PC-9 (cell line): ENCODE measurements around the gene DNAJC11. TPM values are rescaled to one million over a fixed set of nuclear protein-coding genes. Genes with fewer than 3 reads are reported as not detected.

Experiments used
- BruUV-seq: library from RNA; stranded (reverse); fragments of 400-500 nt; replicated peaks from 2 replicates; lab custom pipeline; 2021; lab: Mats Ljungman, UMichigan
- CTCF ChIA-PET: fragments of 300-600 bp; sonication (Branson Sonifier 250); formaldehyde crosslinking; loops from one replicate; lab custom pipeline; 2022; ENCODE audit warnings: antibody characterized with exemption; lab: Charles Lee
- POLR2A ChIA-PET: fragments of 300-600 bp; sonication (Branson Sonifier 250); formaldehyde crosslinking; loops from one replicate; lab custom pipeline; 2022; ENCODE audit warnings: antibody characterized with exemption; ENCODE audit not compliant: unreplicated experiment; lab: Charles Lee
- DNase-seq, 2 experiments: peaks; one replicate each; pipeline versions ENCODE4 v3.0.0 to v3.0.0-alpha.2; 2015 to 2022; ENCODE audit warnings: mixed read lengths in 1 of 2
- H2AFZ ChIP-seq: fragments of 200-600 bp; sonication (generic); 2 replicates; pipeline ENCODE4 v1.8.1; 2017; ENCODE audit warnings: antibody characterized with exemption
- H3F3A ChIP-seq: fragments of 200-600 bp; sonication (generic); 2 replicates; pipeline ENCODE4 v1.8.1; 2017; ENCODE audit warnings: antibody characterized with exemption, mild to moderate bottlenecking, low read depth; ENCODE audit not compliant: insufficient read depth
- H3K27ac ChIP-seq: fragments of 200-600 bp; sonication (generic); 2 replicates; pipeline ENCODE4 v1.6.1; 2016; ENCODE audit warnings: mixed run types
- H3K27me3 ChIP-seq: fragments of 200-600 bp; sonication (generic); 2 replicates; pipeline ENCODE4 v1.6.1; 2016; ENCODE audit warnings: low read depth, mixed run types; ENCODE audit not compliant: insufficient read depth
- H3K36me3 ChIP-seq: fragments of 200-600 bp; sonication (generic); 2 replicates; pipeline ENCODE4 v1.6.1; 2016; ENCODE audit warnings: low read depth, mixed run types
- H3K4me1 ChIP-seq: fragments of 200-600 bp; sonication (generic); replicated peaks from 2 replicates; pipeline ENCODE4 v1.6.1; 2016; ENCODE audit warnings: mixed run types; ENCODE audit not compliant: insufficient read depth
- H3K4me2 ChIP-seq: fragments of 200-600 bp; sonication (generic); 2 replicates; pipeline ENCODE4 v1.6.1; 2017; ENCODE audit warnings: mixed run types
- H3K4me3 ChIP-seq: fragments of 200-600 bp; sonication (generic); 2 replicates; pipeline ENCODE4 v1.6.1; 2016; ENCODE audit warnings: mixed run types
- H3K79me2 ChIP-seq: fragments of 200-600 bp; sonication (generic); 2 replicates; pipeline ENCODE4 v1.6.1; 2017; ENCODE audit warnings: low read depth, mixed run types
- H3K9me2 ChIP-seq: fragments of 200-600 bp; sonication (generic); 2 replicates; pipeline ENCODE4 v1.8.1; 2017; ENCODE audit warnings: mild to moderate bottlenecking; ENCODE audit not compliant: insufficient read depth
- H3K9me3 ChIP-seq: fragments of 200-600 bp; sonication (generic); 2 replicates; pipeline ENCODE4 v1.8.1; 2016; ENCODE audit warnings: low read depth; ENCODE audit not compliant: insufficient read depth
- H4K20me1 ChIP-seq: fragments of 200-600 bp; sonication (generic); 2 replicates; pipeline ENCODE4 v1.8.1; 2017; ENCODE audit not compliant: insufficient read depth
- CTCF ChIP-seq: fragments of 200-600 bp; sonication (generic); conservative IDR thresholded peaks from 2 replicates; pipeline ENCODE4 v1.6.1; 2017; ENCODE audit warnings: mixed run types, antibody characterized with exemption, mild to moderate bottlenecking, moderate library complexity
- EZH2 ChIP-seq: fragments of 200-600 bp; sonication (generic); IDR thresholded peaks from 2 replicates; pipeline ENCODE4 v1.8.0; 2017; ENCODE audit warnings: antibody characterized with exemption, low read depth
- intact Hi-C: fragments of 100-400 bp; cut with micrococcal nuclease; formaldehyde crosslinking; loops from one replicate; pipeline ENCODE4 v1.10.0; 2022; ENCODE audit not compliant: unreplicated experiment
- total RNA-seq: library from RNA; stranded (reverse); gene quantifications from 2 replicates; pipeline ENCODE4 v1.2.3, GENCODE V29; 2021

The DNAJC11 gene
- total RNA-seq, 1 experiment from 2014 or later, result 52.8 TPM

GRCh38 chr1:6592865-6593593 lies 108.6 kb downstream of the DNAJC11 start:
- no peaks in the 10 kb centered on the region; the same call in 1 of the 2 replicates for H4K20me1 ChIP-seq
- H3K36me3 ChIP-seq, result no peaks in the 10 kb centered on the region
- intact Hi-C loops, result no loop called here
- no peaks in the 10 kb centered on the region for H3K27me3 ChIP-seq
- no peaks in the 10 kb centered on the region for H3K9me3 ChIP-seq
- no TSS peak for BruUV-seq
- no peak for DNase-seq
- no peak overlapping the region for H3K4me3 ChIP-seq
- H3K27ac ChIP-seq, result no peak overlapping the region
- H3K4me2 ChIP-seq, result no peak overlapping the region
- no peaks in the 10 kb centered on the region for H3K4me1 ChIP-seq
- no peaks in the 10 kb centered on the region for H3K9me2 ChIP-seq
- no peak for TF ChIP-seq EZH2
- TF ChIP-seq CTCF, result no peak
- no peaks in the 10 kb centered on the region; the same call in 1 of the 2 replicates for H3F3A ChIP-seq
- H3K79me2 ChIP-seq, result peaks cover 16% of the 10 kb centered on the region; the same call in 1 of the 2 replicates
- H2AFZ ChIP-seq, result no peak overlapping the region
- POLR2A ChIA-PET, result interaction anchor here (0.6 kb wide), 1 partner anchor 13 kb away, joined by 8 read pairs; the partner anchor contains the start of gene ZBTB48
- CTCF ChIA-PET, result no interaction called here

GRCh38 chr1:6592441-6592840 lies 109.2 kb downstream of the DNAJC11 start:
- no peaks in the 10 kb centered on the region for H3K9me3 ChIP-seq
- H3K9me2 ChIP-seq, result no peaks in the 10 kb centered on the region
- H3K27ac ChIP-seq, result no peak overlapping the region
- ChIA-PET CTCF (no interaction called here), POLR2A (interaction anchor here (0.6 kb wide), 1 partner anchor 13 kb away, joined by 8 read pairs; the partner anchor contains the start of gene ZBTB48)
- H3K4me3 ChIP-seq, result no peak overlapping the region
- intact Hi-C loops, result no loop called here
- H3K27me3 ChIP-seq, result no peaks in the 10 kb centered on the region
- no peak overlapping the region for H3K4me2 ChIP-seq
- H3K79me2 ChIP-seq, result peaks cover 10% of the 10 kb centered on the region; the same call in 1 of the 2 replicates
- no peaks in the 10 kb centered on the region for H4K20me1 ChIP-seq
- TF ChIP-seq CTCF (no peak), EZH2 (no peak)
- no peaks in the 10 kb centered on the region for H3K36me3 ChIP-seq
- H3F3A ChIP-seq, result no peaks in the 10 kb centered on the region; the same call in 1 of the 2 replicates
- H3K4me1 ChIP-seq, result no peaks in the 10 kb centered on the region
- no TSS peak for BruUV-seq
- DNase-seq, result no peak
- H2AFZ ChIP-seq, result no peak overlapping the region

- Histone ChIP-seq H3K79me2 (0 out of 2 replicates have a peak, but pooled peaks cover 7% of the 10 kb centered on the region), H4K20me1 (no peaks in the 10 kb centered on the region), H3F3A (no peaks in the 10 kb centered on the region; the same call in 1 of the 2 replicates), H3K4me2 (no peak overlapping the region), H3K4me3 (no peak overlapping the region), H3K4me1 (no peaks in the 10 kb centered on the region), H3K9me2 (no peaks in the 10 kb centered on the region), H2AFZ (no peak overlapping the region), H3K9me3 (no peaks in the 10 kb centered on the region), H3K27ac (no peak overlapping the region), H3K27me3 (no peaks in the 10 kb centered on the region), H3K36me3 (no peaks in the 10 kb centered on the region)
- TF ChIP-seq CTCF (no peak), EZH2 (no peak)
- POLR2A ChIA-PET, result no interaction called here
- intact Hi-C loops, result no loop called here
- BruUV-seq, result no TSS peak
- DNase-seq, result no peak
- CTCF ChIA-PET, result no interaction called here
These were observed 110.0 kb downstream of the DNAJC11 start for GRCh38 chr1:6591644-6592043.
